GM21825 (cell line): ENCODE measurements around the gene LSAMP.
"Not testable (repeated sequence)": the region's sequence is repeated elsewhere in the genome, so short reads cannot be mapped to it uniquely, and the experiment has no call there.

Experiments used
- ATAC-seq: cut with Tn5 transposase; IDR thresholded peaks from one replicate; pipeline ENCODE4 v1.9.1; 2021; ENCODE audit warnings: mild to moderate bottlenecking, moderate library complexity; ENCODE audit not compliant: unreplicated experiment

LSAMP gene

DNA sequence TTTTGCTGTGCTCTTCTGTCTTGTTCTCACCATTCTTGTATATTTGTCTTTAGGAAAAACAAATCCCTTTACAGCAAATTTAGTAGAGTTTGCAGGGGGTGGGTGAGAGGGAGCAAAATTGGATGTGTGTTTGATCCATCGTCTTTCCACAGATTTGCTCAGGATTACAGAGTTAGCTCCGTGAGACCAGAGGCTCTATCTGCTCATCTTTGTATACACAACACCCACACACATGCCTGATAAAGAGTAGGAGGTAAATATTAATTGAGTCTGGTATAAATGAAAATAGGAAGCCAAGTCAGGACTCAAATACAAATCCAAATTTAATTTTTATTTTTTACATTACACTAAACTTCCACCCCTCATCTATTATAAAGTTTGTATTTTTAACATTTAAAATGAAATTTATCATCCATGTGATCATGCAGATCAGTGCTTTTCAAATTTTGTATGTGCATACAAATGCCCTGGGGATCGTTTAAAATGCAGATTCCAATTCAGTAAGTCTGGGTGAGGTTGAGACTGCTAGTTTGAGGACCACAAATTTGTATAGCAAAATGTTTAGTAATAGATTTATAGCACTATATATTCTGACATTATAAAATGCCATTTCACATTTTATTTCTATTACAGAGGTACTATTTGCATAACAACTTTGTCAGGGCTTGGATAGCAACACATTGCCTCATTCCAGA, 326.7 kb downstream of the LSAMP start:
- no peak for ATAC-seq

DNA sequence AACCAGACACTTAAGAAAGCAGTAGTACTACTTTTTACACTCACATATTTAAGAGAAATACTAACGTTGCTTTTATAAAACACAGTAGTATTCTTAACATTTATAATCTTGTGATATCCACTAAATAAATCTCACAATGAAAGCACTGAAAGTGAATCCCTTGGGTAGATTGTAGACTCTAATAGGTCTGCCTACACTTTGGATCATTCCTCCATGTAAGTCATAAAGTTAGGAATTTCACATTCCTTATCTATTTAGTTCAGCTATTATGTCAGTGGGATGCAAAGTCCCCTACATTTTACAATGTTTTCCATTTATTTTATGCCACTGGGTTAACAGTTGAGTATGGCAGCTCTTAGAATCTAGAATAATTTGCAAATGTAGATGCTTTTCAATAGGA, 330.7 kb downstream of the LSAMP start:
- no peak for ATAC-seq

DNA sequence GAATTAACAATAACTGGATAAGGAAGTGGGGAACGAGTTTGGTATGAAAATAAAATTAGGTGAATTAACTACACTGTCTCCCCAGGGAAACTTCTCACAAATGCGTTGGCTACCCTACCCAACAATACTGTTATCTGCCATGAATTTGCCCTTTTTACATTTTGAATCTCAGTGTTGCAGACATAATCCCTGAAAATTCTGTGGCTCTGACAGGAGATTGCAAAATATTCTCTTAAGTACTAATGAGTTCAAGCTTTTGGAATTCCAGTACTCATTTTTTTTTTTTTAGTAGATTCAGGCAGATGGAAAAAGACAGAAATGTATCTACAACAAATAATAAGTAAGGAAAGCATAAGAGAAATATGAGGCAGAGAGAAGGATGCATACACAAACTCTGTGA, 332.6 kb downstream of the LSAMP start:
- ATAC-seq, result no peak

DNA sequence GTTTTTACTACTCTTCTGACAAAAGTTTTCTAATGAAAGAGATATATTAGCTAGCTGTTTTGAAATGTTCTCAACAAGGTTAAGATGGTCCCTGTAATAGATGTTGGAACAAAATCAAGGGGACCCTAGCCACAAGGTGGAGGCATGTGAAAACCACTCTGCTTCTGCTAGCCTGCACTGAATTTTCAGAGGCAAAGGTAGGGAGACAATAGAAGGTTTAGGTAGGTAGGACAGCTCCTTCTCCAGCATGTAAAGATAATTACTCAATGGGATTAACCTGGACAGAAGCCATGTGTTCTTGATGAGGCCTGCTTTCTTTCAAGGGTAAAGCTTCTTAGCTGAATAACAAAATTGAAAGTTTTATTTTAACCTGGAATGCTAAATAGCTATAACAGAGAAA, 333.5 kb downstream of the LSAMP start:
- ATAC-seq, result no peak

DNA sequence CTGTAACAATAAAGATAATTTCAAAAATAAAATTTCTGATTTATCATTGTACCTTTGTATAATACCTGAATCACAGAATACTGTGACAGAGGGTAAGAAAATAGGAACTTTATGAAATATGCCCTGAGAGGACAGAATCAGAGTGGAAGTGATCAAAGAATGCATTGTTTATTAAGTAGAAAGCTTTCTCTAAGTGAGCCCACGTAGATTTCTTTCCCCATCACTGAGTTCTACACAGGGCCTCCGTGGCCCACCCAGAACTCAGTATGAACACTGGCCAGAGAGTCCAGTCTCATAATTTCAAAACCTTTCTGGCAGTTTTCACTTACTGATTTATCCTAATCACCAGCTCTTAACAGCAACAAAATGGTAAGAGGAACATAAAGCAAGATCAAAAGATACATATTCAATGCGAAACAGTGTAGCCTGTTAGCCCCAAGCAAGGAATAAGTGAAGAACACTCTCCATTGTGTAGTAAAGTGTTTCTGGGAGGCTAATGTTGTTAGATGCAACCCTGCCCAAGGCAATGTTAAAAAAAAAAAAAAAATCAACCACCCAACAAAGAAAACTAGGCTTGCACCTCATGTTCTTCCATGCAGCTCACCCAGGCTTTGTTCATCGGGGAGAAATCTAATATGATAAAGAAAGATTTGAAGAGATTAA, 341.3 kb downstream of the LSAMP start:
- no peak for ATAC-seq

DNA sequence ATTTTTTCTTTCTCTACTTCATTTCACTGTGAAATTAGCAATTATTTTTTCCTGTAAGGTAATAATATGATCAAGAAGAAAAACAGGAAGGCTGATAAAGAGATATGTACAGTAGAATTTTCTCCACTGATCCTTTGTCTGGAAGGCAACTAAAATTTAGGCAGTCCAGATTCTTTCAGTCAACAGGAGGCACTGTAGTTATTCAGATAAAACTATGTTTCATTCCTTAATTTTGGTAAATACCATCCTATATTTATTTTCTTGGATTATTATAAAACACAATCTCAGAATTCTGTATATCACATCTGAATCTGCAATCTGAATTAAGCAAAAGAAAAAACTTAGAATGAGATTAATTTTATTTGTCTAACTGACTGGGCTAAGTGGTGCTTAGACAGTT, 343.2 kb downstream of the LSAMP start:
- no peak for ATAC-seq

DNA sequence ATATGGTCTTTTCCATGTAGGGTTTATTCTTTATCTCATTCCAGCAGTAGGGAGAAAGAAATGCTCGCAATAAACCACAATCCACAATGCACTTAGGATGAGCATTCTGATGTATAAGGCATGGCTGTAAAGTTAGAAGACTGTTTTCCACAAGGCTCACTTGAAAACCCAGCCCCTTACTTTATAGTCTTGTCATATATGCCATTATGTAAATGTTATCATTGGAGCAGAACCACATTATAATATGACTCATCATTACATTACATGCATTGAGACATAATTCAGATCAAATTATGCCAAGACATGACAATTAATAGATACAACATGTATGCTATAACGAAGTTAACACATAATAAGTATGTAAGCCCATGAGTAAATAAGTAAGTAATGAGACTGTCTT, 348.1 kb downstream of the LSAMP start:
- no peak for ATAC-seq

DNA sequence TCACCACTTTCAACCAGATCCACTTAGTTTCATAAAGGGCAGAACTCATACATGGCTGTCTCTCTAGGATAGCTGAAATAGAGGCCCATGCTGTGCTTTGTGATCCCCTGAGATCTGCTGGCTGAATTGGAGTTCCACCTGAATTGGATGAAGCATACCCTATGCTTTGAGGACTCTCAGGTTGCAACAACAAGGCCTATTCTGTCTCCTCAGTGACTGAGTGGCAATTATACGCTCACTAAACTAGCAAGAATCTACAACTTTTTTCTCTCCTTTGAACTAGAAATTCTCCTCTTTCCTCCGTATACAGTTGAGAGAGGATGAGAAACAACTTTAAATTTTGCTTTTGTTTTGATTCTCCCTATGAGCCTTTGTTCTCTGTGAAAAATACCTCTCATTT, 348.7 kb downstream of the LSAMP start:
- ATAC-seq, result no peak

GRCh38 chr3:116093374-116093773, 351.9 kb downstream of the LSAMP start:
- no peak for ATAC-seq

GRCh38 chr3:116087426-116087825, 357.9 kb downstream of the LSAMP start:
- ATAC-seq, result no peak

DNA sequence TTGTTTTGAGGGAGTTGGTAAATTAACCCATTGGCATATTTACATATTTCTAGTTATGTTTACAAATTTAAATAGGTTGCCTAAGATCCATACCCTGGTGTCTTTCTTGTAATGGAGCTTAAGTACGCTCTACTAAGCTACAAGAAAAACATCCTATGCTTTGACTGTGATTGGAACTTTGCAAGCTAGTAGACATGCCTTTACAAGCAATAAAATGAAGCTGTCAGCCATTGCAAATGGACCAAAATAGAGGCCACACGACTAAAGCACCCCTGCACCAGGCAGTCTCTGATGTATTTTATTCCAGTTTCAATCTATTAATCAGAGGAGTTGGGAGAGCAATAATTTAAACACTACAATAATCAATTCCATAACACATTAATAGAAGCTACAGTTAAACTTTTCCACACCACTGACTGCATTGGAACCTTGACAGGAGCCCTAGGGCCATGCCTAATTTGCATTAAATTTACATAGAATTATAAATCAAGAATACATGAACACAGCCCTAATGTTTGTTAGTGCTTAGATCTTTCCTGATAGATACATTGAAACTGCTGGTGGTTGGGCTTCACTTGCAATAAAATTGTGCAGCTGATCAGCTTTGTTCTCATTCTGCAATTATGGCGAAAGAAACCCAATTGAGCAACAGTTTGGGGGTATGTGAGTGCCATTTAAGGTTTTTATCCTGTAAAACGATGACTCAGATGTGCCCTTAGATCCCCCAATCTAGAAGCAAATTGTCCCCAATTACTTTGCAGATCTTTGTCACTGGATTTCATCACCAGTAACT, 360.1 kb downstream of the LSAMP start:
- no peak for ATAC-seq

- no peak for ATAC-seq
Observed at GRCh38 chr3:116083683-116084082, 361.6 kb downstream of the LSAMP start.

- no peak for ATAC-seq
Observed at GRCh38 chr3:116078561-116078960, 366.7 kb downstream of the LSAMP start.

GRCh38 chr3:116077557-116077956, 367.7 kb downstream of the LSAMP start:
- no peak for ATAC-seq

- no peak for ATAC-seq
Observed at GRCh38 chr3:116077059-116077458, 368.2 kb downstream of the LSAMP start.

DNA sequence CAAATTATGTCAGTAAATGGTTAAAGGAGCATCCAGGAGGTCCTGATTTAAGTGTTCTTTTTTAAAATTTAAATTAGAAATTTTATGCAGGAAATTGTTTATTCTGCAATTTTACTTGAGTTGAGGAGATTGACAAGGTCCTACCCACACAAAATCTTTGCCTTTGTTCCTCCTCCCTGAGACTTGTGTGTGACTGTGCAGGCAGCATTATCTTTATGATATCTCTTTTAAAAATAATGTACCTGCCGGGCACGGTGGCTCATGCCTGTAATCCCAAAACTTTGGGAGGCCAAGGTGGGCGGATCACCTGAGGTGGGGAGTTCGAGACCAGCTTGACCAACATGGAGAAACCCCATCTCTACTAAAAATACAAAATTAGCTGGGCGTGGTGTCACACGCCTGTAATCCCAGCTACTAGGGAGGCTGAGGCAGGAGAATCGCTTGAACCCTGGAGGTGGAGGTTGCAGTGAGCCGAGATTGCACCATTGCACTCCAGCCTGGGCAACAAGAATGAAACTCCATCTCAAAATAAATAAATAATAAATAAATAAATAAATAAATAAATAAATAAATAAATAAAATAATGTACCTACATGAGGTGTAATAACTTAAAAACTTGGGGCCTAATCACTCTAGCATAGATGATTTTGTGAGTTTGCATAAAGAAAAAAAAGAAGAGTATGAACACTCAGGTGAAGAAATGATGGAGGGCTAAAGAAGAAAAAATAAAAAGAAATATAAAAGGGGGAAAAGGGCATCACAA, 374.6 kb downstream of the LSAMP start:
- ATAC-seq, result not testable (repeated sequence)

DNA sequence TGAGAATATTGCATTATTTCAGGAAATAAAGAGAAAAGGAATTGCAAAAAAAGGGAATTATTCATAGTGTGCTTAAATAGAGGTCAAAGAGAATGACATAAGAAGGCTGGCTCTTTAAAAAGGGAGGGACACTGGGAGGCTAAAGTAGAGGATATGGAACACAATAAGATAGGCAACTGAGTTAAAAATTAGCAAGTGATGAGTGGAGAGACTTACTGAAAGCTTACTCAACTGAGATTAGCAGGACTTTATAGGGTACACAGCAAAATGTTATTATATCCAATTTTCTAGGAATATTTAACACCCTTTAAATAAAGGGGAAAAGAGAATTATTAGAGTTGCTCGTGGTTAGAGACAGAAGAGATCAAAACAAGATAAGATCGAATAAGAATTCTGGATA, 375.2 kb downstream of the LSAMP start:
- ATAC-seq, result no peak

- no peak for ATAC-seq
Observed at GRCh38 chr3:116069024-116069423, 376.3 kb downstream of the LSAMP start.

GRCh38 chr3:116067326-116067725, 378.0 kb downstream of the LSAMP start:
- ATAC-seq, result peak; percentile 80

DNA sequence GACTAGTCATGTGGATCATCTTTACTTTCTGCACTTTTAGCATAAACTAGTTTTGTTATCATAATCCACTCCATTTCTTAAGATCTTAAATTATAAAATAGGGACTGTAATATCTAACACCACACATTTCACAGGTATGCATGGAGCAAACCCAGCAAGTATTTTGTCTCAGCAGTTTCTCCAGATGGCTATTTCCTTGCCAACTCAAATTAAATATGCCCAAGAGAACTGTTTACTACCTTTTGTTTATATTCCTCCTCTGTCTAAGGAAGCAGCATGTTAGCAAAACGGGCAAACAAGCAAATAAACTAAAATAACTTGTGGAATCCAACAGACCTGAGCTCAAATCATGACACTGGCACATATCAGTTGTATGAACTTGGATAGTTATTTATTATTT, 379.8 kb downstream of the LSAMP start:
- no peak for ATAC-seq

DNA sequence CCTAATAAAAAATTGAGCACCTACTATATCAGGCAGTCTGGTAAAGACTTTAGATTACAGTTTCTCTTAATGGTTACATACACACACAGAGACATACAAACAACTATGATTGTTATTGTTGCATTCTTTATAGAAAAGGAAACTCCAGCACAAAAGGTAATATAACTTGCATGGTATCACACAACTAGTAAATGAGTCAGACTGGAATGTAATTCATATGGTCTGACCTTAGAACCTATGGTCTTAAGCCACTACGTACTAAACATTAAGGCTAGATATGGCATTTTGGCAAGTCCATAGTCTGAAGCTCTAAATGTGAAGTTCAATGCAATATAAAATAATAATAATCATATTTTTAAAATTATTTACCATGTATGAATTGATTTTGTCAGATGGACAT, 380.6 kb downstream of the LSAMP start:
- ATAC-seq, result no peak
